GM19463 (cell line): ENCODE measurements around the gene CTSE.

ENCODE experiments used
- ATAC-seq: cut with Tn5 transposase; IDR thresholded peaks from one replicate; pipeline ENCODE4 v1.9.1; 2021; ENCODE audit warnings: mild to moderate bottlenecking, moderate library complexity; ENCODE audit not compliant: unreplicated experiment

The CTSE gene

GRCh38 chr1:205973377-205974232 lies 50.1 kb downstream of the CTSE start:
- ATAC-seq: no peak

DNA sequence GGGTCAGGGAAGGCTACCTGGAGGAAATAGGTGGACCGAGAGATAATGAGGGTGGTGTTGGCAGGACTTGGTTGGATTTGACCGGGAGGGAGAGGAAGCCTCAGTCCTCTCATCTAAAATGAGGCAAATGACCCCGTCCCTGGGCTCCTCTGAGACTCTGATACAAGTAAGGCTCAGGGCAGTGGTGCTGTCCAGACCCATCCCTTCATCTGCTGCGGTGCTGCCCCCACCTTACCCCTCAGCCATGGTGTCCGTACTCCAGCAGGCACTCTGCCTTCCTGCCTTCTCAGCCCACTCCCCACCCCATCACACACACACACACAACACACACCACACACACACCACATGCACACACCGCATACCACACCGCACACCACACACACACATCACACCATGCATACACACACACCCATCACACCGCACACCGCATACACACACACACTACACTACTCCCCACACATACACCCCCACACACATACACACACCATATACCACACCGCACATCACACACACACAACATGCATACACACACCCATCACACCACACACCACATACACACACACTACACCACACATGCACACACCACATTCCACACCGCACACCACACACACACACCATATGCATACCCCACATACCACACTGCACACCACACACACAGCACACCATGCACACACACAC lies 51.1 kb downstream of the CTSE start:
- ATAC-seq: no peak

DNA sequence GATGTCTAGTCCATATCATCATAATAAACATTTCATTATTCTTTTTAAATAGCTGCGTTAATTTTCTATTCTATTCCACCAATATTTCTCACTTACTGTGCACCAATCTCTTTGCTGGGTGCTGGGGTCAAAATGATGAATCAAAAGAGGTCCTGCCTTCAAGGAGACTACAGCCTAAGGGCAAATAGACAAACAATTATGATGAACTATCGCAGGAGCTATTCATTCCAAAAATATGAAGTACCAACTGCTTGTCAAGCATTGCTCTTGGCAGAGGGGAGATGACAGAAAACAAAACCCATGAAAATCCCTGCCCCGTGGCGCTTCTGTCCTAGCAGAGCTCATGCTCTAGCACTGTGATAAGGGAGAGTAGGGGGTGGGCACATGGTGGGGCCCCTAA lies 51.6 kb downstream of the CTSE start:
- ATAC-seq: no peak

- ATAC-seq: no peak
Observed at GRCh38 chr1:205971082-205971481, 52.6 kb downstream of the CTSE start.

DNA sequence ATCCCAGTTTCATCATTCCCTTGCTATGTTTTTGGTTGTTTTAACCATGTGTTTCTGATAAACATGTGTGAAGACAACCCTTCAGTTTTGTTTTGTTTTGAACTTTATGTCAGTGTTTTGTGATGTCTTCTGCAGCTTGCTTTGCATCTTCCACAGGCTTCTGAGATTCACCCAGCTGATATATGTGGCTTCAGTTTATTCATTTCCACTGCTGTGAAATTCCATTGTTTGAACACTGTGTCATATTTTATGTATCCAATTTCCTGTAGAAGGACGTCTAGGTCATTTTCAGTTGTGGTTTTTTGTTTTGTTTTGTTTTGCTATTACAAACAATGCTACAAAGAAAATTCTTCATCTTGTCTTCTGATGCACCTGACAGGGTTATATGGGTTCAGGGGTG lies 53.2 kb downstream of the CTSE start:
- no peak for ATAC-seq

DNA sequence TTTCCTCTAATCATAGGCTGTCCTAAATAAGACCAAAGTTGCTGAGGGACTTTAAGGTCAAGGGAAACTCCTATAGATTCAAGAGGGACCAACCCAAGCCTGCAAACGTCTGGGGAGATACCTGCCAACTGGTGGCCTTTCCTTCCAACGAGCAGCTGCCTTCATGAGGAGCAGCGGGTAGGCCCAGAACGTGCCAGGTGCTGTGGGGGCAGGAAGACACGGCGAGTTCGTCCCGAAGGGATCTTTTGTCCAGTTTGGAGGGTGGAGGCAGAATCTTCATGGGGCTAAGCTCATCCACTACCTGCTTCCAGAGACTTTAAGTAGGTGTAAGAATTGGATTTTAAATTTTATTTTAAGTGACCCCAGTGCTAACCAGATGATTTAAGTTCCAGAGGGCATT lies 54.5 kb downstream of the CTSE start:
- ATAC-seq: no peak

DNA sequence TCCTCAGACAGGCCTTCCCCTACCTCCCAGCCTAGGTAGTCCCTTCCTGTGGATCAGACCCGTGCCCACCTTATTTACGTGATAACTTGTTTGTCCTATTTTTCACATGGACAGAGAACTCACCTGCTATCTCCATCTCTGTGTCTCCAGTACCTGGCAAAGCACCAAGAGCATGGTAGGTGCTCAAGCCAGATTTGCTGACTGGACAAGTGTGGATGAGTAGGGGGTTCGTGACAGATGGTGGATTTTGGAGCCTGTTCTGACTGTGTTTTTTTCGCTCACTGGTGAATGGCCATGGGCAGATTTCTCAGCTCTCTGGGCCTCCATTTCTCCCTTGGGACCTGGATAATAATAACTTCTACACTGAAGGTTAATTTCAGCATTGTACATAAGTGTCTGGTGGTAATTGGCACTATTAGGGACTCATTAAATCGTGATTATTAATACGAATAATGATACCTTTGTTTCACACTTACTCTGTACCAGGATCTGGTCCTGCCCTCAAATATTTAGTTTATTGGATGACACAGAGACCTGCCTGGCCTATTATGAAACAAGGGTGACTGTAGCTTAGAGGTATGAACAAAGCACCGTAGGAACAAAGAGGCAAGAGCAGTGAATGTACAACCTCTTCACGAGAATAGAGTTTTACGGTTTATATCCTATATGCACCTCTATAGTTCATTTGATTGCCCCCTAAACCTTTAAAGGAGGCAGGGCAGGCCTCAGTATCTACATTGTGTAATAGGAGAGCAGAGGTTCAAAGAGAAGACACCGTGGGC lies 56.0 kb downstream of the CTSE start:
- no peak for ATAC-seq

GRCh38 chr1:205965036-205965884 lies 58.4 kb downstream of the CTSE start:
- ATAC-seq: no peak

- ATAC-seq: no peak
Observed at GRCh38 chr1:205963352-205964155, 60.1 kb downstream of the CTSE start.

- ATAC-seq: no peak
Observed at GRCh38 chr1:205962821-205963221, 60.9 kb downstream of the CTSE start.

DNA sequence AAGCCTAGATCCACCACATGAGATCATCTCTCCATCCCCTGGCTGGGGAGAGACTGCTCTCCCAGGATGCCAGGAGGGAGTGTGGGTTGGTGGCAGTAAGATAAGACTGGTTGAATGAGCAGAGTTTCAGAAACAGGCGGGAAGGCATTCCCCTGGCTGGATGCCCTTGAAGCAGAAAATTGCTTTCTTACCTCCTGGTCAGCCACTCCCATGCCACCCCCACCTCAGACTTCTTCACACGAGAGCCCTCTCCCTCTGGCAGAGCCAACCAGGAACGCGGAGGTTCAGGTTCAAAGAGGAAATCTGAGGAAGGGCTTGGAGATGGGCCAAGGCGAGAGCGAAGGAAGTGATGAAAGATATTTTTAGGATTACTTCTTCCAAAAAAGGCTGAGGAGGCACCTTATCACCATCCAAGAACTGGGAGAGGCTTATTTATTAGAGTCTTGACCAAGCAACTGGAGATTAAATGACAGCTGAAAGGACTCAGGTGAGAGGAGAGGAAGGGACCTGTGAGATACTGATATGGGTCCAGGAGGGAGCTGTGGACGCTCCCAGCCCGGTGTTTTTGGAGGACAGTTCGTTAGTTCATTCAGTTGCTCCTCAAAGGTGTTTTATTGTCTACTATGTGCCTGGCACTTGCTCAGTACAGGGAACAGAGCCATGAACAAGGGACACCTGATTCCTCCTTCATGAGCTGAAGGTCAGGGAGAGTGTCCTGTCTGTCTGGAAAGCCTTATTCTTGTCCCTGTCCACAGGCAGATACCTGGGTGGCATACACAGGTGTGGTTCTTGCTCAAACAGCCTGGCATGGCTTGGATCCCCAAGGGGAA lies 61.5 kb downstream of the CTSE start:
- ATAC-seq: no peak

- ATAC-seq: no peak
Observed at GRCh38 chr1:205961405-205961804, 62.3 kb downstream of the CTSE start.

DNA sequence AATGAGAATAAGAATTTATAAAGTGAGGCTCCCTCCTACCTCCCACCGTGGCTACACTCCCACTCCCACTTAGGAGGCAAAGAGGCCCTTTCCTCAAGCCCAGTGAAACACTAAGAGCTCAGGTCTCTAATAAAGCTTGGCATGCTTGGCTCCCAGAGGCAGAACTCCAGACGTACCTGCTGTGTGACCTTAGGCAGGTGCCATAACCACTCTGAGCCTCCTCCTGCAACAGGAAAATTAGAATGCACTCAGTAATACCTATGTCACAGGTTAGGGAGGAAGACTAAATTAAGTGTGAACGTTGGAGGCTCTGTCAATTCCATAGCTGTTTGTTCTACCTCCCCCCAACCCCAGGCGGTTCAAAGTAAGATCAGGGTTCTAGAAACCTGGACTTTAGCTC lies 63.9 kb downstream of the CTSE start:
- no peak for ATAC-seq
